CD4-positive, alpha-beta T cell treated with Interferon gamma for 1 hour (primary cell): ENCODE results near the gene RBM18.

Experiments
- DNase-seq: peaks from one replicate; pipeline ENCODE4 v3.0.0-alpha.2; 2020

RBM18 gene

DNA sequence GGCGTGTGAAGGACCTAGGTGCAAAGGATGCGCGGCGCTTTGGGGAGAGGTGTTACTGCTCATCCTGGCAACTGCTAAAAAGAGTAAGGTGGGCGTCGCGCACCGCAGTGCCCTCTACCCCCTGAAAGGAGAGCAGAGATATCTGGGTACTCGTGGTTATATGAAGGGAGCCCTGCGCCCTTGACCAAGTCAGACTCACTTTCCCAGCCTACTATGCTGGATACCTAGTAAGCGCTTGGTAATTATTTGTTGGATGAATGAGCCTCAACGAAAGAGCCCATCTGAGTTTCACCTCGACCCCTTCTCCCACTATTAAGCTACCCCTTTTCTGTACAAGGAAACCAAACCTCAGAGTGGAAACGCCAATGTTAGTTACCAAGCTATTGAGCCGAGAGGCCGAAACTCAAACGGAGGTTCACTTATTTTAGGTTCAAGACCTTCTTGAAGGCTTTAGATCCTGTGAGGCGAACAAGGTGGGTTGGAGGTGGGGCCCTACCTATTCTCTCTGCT is 43.9 kb downstream of the RBM18 start:
- no peak for DNase-seq

DNA sequence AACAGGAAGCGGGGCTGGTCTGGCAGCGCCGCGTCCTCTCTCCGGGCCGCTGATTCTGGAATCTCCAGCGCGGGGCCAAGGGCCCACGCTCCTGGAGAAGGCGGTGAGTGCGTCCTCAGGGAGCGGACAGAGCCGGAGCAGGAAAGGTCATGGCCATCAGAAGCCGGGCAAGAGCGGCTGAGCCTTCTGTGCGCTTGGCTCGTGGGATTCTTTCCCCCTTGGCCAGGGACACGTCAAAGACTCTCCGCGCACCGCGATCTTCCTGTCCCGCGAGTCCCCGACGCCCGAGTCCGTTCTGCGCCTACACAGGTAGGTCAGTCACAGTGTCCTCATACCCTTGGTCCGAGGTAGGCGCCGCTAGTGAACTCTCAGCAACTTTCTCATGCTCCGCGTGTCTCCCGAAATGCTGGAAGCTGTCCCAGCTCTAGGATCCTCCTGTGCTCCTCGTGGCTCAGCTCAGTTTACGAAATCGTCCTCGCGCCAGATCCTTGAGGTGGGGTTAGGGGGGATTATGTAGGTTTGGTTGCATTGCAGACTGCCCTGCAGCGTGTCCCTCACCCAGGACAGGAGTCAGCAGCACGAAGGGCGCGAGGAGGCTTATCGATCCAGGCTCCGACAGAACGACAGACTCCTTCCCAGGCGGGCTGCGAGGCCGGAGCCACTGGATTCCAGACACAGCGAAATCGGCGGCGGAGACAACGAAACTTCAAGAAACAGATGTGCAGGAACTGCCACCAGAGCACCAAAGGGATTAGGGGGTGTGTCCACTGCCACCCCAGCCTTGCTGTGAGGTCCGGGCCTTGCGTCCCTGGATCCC is 44.6 kb downstream of the RBM18 start:
- DNase-seq: no peak

DNA sequence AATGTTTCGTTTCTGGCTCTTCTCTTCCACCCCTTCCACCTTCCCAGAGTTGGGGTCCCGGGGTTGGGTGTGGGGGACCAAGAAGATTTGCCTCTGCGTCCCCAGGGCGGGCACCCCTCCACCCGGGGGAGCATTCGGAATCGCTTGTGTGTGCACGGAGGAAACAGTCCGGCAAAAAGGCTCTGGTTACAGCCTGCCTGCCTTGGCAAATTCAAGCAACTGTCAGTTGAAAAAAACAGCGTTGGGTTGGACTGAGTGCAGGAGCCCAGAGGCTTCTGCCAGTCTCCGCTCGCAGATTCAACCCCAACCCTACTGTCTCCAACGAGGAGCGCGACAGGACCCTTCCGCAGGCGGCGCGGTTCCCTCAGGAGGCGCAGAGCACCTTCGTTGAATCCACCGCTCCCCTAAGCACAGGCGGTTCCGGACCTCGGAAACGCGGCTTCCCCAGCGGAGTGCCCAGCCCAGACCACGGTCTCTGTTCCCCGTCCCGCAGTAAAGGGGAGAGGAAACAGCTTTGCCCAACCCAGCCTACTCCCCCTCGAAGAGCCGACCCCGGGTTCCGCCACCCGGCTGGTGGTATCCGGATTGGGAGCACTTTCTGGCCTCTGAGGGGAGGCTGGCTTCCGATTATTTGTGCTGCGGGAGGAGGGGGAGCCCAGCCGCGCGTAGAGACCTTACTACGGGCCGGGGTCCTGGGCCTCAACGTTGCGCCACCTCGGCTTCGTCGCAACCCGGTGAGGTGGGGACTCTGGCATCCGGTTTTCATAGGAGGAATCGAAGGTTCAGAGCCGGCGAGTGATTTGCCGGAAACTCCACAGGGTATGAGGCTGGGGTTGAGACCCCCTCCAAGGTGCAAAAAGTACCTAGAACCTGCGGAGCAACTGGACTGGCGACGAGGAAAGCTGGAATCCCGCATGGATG is 45.4 kb downstream of the RBM18 start:
- DNase-seq: no peak

DNA sequence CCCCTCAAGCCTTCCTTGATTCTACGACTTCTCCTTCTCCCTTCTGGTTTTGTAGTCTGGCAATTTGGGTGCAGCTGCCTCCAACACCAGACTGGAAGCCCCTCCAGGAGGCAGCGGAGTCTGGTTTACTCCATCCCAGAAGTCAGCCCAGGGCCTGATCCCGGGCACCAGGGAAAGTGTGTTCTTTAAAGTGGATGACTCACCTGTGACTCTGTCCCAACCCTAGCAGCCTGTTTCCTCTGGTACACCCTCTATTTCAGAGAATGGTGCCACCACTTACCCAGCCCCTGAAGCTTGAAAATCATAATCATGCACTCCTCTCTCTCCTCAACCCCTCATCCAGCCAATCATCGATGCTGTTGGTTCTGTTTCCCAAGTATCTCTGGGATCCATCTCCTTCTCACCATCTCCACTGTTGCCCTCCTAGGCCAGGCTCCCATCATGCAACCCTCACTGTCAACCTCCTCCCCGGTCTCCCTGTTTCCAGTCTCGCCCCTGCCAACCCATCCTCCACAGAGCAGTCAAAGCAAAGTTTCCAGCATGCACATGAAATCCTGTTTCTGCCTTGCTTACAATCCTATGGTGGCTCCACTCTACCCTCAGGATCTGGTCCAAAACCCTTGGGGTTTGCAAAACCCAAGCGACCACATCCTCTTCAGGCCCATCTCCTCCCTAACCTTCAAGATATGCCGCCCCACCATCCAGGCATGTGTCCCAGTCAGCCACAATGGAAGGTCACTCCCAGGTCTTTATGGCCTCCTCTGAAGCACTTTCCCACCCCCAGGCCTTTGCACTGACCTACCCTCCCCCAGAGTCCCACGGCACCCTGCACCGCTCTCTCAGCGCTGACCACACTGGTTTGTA is 46.3 kb downstream of the RBM18 start:
- DNase-seq: no peak

- no peak for DNase-seq
Observed at GRCh38 chr9:122217640-122218039, 47.0 kb downstream of the RBM18 start.

DNA sequence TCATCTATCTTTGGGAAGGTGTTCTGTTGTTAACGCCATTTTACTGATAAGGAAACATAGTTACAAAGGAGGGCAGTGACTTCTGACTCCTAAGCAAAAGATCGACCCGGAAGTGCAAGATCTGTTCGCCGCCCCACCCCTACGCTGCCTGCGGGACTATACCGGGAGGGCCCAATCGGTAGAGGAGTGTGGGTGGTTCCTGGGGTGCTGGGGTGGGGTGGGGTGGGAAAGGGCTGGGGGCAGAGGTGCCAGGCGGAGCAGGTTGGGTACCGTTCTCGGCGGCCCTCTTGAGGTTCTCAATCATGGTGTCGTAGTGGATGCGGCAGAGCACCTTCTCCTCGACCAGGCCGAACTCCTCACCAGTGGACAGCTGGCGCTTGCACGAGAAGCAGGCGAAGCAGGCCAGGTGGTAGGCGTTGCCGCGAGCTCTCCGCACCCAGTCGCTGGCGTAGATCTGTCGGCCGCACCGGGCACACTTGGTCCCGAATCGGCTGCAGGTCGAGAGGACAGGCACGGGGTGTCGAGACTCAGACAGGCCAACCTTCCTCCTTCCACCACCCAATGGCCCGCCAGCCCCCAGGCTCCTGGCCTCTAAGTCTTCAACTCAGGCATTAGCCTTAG is 47.7 kb downstream of the RBM18 start:
- DNase-seq: no peak

DNA sequence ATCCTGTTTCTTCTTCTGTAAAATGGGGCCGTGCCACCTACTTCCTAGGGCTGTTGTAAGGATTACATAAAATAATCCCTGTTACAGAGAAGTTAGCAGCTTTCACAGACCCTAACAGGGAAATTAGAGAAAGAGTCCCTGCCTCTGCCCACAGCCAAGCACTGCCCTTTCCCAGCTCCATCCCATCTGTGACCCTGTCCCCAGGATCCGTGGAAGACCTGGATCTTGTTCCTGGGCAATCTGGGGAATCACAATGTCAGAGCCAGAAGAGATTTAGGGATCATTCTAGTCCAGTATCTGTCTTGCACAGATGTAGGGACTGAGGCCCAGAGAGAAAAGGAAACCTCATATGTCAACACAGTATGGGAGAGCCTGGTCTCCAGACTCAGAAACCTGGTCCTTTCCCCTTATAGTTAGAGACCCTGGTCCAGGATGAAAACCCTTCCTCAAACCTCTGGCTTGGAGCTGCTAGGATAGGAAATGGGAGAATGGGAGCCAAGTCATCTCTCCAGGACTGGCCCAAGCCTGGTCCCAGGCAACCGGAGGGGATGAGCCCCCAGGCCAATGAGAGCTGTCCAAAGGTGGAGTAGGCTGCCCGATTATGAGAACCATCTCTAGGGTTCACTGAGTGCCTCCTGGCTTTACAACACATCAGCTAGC is 48.4 kb downstream of the RBM18 start:
- no peak for DNase-seq

- no peak for DNase-seq
Observed at GRCh38 chr9:122215663-122216062, 49.0 kb downstream of the RBM18 start.

DNA sequence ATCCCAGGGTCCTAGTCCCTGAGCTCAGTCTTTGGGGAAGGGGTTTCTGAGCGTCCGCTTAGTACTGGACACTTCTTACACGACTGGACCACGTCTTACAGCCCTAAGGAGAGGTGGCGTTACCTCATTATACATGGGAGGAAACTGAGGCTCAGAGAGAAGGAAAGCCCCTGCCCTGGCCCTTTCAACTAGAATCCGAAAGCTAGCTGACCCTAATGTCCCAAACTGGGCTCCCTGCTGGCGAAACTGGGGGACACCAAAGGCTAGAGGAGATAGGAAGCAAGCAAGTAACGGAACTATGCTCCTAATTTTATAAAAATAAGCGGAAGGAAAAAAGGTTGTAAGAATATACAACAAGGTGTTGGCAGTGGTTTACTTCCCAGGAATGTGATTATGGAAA is 50.1 kb downstream of the RBM18 start:
- no peak for DNase-seq

GRCh38 chr9:122213589-122214413 is 50.8 kb downstream of the RBM18 start:
- DNase-seq: peak; percentile 53

DNA sequence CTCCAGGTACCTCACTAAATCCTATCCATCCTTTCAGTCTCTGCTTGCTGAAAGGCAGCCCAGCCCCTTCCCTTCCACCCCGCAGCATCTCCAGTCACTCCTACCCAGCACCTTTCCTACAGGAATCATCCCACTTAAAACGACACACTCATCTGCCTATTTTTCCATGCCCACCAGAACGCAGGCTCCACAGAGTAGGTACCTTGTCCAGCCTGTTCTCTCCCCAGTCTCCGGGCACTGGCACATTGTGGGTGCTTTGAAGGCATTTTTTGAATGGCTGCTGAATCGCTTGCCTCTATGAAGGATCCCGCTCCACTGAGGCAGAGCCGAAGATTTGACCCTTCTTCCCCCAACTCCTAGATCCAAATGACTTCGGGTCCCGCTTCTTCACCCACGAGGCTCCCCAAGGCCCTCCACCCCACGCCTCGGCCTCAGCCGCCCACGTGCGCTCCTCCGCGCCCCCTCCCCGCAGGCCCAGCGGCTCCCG is 51.5 kb downstream of the RBM18 start:
- no peak for DNase-seq

DNA sequence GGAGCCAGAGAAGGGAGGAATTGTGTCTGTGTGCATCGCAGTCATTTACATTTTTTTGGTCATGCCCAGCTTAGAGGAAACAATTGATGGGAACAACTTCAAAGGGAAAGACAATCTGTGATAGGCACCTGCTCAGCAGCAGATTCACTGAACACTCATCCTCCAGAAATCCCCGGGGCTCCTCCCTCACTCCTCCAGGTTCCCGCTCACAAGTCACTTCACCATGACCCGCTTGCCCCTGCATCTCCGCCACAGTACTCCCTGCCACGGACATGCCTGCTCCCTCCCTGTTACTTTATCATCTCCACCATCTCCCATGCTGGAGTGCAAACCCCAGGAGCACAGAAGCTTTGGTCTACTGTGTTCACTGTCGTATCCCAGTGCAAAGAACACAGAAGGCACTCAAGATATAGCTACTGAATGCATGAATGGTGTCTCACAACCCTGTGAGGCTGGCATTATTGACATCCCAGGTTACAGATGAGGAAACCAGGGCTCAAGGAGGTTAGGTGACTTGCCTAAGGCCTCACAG is 52.1 kb downstream of the RBM18 start:
- no peak for DNase-seq

DNA sequence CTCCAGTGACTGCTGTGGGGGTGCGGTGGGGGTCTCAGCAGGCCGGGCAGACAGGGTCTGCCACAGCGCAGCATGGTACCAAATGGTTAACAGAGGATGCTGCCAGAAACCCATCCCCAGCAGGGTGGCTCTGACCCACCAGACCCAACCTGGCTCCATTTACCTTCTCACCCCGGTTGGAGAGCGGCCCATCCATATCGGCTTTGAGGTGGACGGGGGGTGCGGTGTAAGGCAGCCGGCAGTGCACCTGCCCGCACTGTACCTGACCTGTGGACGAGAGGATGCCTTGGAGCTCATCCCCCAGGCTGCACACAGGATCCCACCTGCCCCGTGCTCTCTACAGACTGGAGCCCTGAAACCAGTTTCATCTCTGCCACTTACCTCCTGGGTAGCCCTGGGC is 55.2 kb downstream of the RBM18 start:
- DNase-seq: no peak

GRCh38 chr9:122207096-122207495 is 57.5 kb downstream of the RBM18 start:
- DNase-seq: no peak

DNA sequence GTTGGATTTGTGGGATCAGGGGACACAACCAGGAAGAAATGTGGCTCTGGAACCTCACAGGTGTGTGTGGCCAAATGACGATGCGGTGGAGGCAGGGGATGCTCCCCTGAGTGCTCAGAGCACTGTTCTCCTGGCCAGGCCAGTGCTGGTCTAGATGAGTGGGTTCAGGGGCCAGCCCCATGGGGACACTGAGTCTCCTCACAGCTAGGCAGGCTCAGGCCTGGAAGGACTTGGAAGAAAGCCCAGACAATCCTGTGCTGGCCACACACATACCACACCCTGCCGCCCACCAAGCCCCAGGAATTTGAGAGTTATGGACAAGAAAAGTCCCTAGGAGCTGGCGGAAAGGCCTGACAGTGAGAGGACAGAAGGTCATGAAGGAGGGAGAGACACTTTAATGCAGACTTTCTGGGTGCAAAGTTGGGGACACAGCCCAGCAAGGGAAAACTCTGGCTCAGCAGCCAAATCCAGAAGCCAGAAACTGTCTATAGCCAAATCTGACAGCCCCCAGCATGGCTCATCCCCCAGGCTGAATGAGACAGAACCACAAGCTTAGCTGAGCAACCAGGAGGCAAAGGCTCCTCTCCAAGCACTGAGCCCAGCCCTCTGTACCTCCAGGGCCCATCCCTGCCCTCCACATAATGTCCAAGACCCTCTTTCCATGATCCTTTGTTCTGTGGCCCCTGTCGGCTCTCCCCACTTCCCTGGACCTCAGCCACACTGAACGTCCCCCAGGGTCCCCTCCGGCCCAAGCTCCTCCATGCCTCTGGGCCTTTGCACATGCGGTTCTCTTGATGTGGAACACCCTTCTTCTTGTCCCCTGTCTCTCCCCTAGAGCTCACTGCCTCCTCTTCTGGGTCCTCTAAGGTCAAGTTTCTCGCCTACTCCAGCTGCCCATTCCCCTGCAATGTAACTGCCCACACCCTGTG is 58.3 kb downstream of the RBM18 start:
- no peak for DNase-seq

DNA sequence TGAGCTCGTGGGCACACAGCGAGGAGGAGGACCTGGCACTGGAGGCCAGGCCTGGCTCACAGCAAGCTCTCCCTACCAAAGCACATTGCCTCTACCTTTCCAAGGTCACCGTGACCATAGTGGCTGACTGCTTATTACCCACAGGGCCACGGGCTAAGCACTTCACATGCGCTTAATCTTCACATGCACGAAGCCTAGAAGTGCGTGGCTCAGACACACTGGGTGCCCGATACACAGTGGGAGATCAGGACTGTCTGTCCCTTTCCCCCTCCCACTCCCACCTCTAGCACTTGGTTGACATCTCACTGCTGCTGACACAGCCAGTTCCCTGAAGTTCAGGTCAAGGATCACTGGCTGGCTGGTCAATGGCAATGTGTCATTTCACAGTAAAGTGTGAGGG is 59.5 kb downstream of the RBM18 start:
- no peak for DNase-seq

DNA sequence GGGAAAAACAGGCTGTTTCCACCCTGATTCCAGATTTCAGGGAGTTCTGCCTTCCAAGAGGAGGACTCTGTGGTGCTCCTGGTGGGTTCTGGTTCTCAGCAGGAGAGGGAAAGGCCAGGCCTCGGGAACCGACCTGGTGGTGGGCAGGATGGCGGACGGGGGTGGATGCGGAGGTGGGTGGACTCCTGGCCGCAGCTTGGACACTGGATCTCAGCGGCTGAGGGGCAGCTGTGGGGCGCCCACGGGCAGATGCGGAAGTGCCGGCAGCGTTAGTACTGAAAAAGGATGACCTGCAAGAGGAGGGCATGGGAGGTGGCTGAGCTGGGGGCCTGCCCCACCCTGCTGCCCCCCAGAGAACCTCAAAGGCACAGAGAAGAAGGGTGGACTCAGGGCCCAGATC is 60.1 kb downstream of the RBM18 start:
- DNase-seq: no peak

GRCh38 chr9:122204055-122204454 is 60.6 kb downstream of the RBM18 start:
- no peak for DNase-seq

DNA sequence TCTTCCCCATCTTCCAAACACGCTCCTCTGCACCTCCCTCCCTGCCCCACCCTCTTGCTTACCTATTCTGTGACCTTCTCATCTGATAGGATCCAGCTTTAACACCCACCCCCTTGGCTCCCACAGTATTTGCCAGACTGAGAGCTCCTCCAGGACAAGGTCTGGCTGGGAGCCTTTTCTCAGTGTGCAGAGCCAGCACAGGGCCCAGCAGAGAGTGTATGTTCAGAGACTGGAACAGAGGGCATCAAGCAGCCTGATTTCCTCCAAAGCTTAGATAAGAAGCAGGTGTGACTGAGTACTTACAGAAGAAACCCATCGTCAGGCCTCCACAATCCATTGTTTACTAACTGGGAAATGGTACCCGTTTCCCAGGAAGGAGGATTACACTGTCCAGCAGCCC is 62.5 kb downstream of the RBM18 start:
- DNase-seq: no peak
